Panc1 (cell line): Measurements from ENCODE around the gene MX1. TPM values are rescaled to one million over a fixed set of nuclear protein-coding genes. Genes with fewer than 3 reads are reported as not detected.

ENCODE experiments used
- ATAC-seq: fragments of 200-7000 bp; cut with Tn5 transposase; 2 replicates; pipeline ENCODE4 v1.9.1; 2020; ENCODE audit warnings: mild to moderate bottlenecking, moderate library complexity
- BruUV-seq: library from RNA; stranded (reverse); fragments of 400-500 nt; replicated peaks from 2 replicates; lab custom pipeline; 2021; lab: Mats Ljungman, UMichigan
- CTCF ChIA-PET: fragments of 300-600 bp; sonication (Branson Sonifier 250); formaldehyde crosslinking; loops from one replicate; lab custom pipeline; 2022; ENCODE audit warnings: antibody characterized with exemption; lab: Charles Lee
- POLR2A ChIA-PET: fragments of 300-600 bp; sonication (Branson Sonifier 250); formaldehyde crosslinking; loops from one replicate; lab custom pipeline; 2022; ENCODE audit warnings: antibody characterized with exemption; lab: Charles Lee
- DNase-seq: peaks from one replicate; pipeline ENCODE4 v3.0.0-alpha.2; 2010; ENCODE audit warnings: low read depth, low spot score
- H3K27ac ChIP-seq: 2 replicates; pipeline ENCODE4 v1.5.1; 2011; ENCODE audit warnings: mild to moderate bottlenecking, low read length, inconsistent platforms
- H3K27me3 ChIP-seq: fragments of 200-500 bp; sonication (Bioruptor generic); 2 replicates; pipeline ENCODE4 v1.6.0; 2014; ENCODE audit warnings: low read length, inconsistent platforms; ENCODE audit not compliant: control insufficient read depth, insufficient read depth
- H3K36me3 ChIP-seq: fragments of 200-500 bp; sonication (Bioruptor generic); 2 replicates; pipeline ENCODE4 v1.5.1; 2014; ENCODE audit warnings: inconsistent platforms, mild to moderate bottlenecking, low read length, moderate library complexity; ENCODE audit not compliant: control insufficient read depth, insufficient read depth
- H3K4me1 ChIP-seq: 2 replicates; pipeline ENCODE4 v1.5.1; 2011; ENCODE audit warnings: inconsistent platforms, mild to moderate bottlenecking, low read length, moderate library complexity; ENCODE audit not compliant: control insufficient read depth, insufficient read depth
- H3K4me3 ChIP-seq, 2 experiments: 2 replicates each; pipeline ENCODE4 v1.5.1; 2011 to 2012; ENCODE audit warnings: low read depth in 2 of 2, low read length in 2 of 2, mild to moderate bottlenecking in 2 of 2, inconsistent platforms in 1 of 2, moderate library complexity in 1 of 2
- H3K9me3 ChIP-seq: fragments of 200-500 bp; sonication (Bioruptor generic); 2 replicates; pipeline ENCODE4 v1.5.1; 2014; ENCODE audit warnings: low read depth, mild to moderate bottlenecking, inconsistent platforms, low read length, moderate library complexity; ENCODE audit not compliant: control insufficient read depth, insufficient read depth
- POLR2AphosphoS5 ChIP-seq: IDR thresholded peaks from 2 replicates; pipeline ENCODE4 v1.6.1; 2012; ENCODE audit warnings: mild to moderate bottlenecking, low read depth, low read length, moderate library complexity
- SIN3A ChIP-seq: IDR thresholded peaks from 2 replicates; pipeline ENCODE4 v1.6.1; 2012; ENCODE audit warnings: low read depth, mild to moderate bottlenecking, low read length, moderate library complexity, borderline replicate concordance; ENCODE audit not compliant: insufficient read depth
- TCF7L2 ChIP-seq: IDR thresholded peaks from 2 replicates; pipeline ENCODE4 v1.6.1; 2011; ENCODE audit warnings: mild to moderate bottlenecking, low read depth, low read length, inconsistent platforms
- in situ Hi-C: cut with HindIII; loops from 2 replicates; pipeline ENCODE4 v1.10.0; 2016; ENCODE audit warnings: low sequenced_read_pairs, low pct_unique_long_range_greater_than_20kb
- intact Hi-C: fragments of 100-400 bp; cut with micrococcal nuclease; formaldehyde crosslinking; loops from one replicate; pipeline ENCODE4 v1.10.0; 2022; ENCODE audit not compliant: unreplicated experiment
- total RNA-seq: library from RNA; stranded (reverse); gene quantifications from one replicate; pipeline ENCODE4 v1.2.1, GENCODE V29; 2021; ENCODE audit not compliant: unreplicated experiment
- TF ChIP-seq, protein P1 (sequence below): fragments of 450-650 bp; IDR thresholded peaks from 2 replicates; pipeline ENCODE4 v1.5.1; 2017; ENCODE audit warnings: mild to moderate bottlenecking
- TF ChIP-seq, protein P2 (sequence below), 2 experiments: IDR thresholded peaks; 2 replicates each; pipeline ENCODE4 v1.6.1; 2011 to 2012; ENCODE audit warnings: low read depth in 2 of 2, control low read depth in 1 of 2, low read length in 1 of 2, mild to moderate bottlenecking in 1 of 2, moderate library complexity in 1 of 2; ENCODE audit not compliant: insufficient read depth in 1 of 2

Gene MX1
- total RNA-seq, 1 experiment from 2014 or later, result 7.8 TPM

DNA sequence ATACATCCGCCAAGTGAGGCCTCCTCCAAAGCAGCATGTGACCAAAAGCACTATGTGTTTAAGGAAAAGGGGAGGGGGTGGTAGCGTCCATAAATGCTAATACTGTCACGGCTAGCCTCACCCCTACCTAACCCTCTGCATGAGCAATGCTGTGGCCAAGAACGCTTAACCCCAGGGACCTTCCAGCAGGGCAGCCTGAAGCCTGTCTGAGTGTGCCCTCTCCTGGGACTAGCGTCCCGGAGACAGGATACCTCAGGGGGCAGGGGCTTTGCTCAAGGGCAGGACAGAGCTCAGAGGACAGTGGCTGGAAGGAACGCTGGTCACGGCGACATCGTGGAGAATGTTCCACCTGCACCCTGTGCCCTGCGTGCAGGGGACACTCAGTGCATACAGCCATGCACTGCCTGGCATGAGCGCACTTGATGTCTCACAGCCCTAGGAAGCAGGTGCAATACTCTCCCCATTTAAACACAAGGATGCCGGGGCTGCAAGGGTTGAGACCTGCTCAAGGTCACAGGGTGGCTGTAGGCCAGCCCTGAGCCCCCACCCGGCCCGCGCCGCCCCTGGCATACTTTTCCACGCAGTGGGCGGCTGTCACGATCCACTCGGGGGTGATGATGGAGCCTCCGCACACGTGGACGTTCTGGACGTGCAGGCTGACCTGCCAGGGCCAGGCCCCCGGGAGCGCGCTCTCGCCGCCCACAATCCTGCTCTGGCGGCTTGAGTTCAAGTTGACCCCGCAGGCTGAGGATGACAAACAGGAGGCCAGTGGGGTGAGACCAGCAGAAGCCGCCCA, 46.9 kb downstream of the MX1 start:
- ChIA-PET CTCF (no interaction called here), POLR2A (no interaction called here)
- Histone ChIP-seq H3K36me3 (no peaks in the 10 kb centered on the region; the same call in 1 of the 2 replicates), H3K27me3 (no peaks in the 10 kb centered on the region), H3K4me1 (peaks cover 5% of the 10 kb centered on the region), H3K9me3 (no peaks in the 10 kb centered on the region), H3K27ac (no peak overlapping the region), H3K4me3 (no peak overlapping the region)
- DNase-seq (no peak), ATAC-seq (no peak)
- no TSS peak for BruUV-seq
- intact Hi-C loops, result no loop called here
- in situ Hi-C loops, result no loop called here
- TF ChIP-seq SIN3A (no peak), POLR2AphosphoS5 (no peak), TCF7L2 (no peak)
- TF ChIP-seq, protein P1, sequence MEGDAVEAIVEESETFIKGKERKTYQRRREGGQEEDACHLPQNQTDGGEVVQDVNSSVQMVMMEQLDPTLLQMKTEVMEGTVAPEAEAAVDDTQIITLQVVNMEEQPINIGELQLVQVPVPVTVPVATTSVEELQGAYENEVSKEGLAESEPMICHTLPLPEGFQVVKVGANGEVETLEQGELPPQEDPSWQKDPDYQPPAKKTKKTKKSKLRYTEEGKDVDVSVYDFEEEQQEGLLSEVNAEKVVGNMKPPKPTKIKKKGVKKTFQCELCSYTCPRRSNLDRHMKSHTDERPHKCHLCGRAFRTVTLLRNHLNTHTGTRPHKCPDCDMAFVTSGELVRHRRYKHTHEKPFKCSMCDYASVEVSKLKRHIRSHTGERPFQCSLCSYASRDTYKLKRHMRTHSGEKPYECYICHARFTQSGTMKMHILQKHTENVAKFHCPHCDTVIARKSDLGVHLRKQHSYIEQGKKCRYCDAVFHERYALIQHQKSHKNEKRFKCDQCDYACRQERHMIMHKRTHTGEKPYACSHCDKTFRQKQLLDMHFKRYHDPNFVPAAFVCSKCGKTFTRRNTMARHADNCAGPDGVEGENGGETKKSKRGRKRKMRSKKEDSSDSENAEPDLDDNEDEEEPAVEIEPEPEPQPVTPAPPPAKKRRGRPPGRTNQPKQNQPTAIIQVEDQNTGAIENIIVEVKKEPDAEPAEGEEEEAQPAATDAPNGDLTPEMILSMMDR, result no peak
- TF ChIP-seq, protein P2, sequence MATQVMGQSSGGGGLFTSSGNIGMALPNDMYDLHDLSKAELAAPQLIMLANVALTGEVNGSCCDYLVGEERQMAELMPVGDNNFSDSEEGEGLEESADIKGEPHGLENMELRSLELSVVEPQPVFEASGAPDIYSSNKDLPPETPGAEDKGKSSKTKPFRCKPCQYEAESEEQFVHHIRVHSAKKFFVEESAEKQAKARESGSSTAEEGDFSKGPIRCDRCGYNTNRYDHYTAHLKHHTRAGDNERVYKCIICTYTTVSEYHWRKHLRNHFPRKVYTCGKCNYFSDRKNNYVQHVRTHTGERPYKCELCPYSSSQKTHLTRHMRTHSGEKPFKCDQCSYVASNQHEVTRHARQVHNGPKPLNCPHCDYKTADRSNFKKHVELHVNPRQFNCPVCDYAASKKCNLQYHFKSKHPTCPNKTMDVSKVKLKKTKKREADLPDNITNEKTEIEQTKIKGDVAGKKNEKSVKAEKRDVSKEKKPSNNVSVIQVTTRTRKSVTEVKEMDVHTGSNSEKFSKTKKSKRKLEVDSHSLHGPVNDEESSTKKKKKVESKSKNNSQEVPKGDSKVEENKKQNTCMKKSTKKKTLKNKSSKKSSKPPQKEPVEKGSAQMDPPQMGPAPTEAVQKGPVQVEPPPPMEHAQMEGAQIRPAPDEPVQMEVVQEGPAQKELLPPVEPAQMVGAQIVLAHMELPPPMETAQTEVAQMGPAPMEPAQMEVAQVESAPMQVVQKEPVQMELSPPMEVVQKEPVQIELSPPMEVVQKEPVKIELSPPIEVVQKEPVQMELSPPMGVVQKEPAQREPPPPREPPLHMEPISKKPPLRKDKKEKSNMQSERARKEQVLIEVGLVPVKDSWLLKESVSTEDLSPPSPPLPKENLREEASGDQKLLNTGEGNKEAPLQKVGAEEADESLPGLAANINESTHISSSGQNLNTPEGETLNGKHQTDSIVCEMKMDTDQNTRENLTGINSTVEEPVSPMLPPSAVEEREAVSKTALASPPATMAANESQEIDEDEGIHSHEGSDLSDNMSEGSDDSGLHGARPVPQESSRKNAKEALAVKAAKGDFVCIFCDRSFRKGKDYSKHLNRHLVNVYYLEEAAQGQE (IDR thresholded peaks at IDR 0.05; ENCODE audit: insufficient read depth in 1 of 2, low read depth in 2 of 2, low read length in 1 of 2), result no peak

GRCh38 chr21:41475714-41476420, 49.8 kb downstream of the MX1 start:
- BruUV-seq, result no TSS peak
- in situ Hi-C loops (no loop called here), intact Hi-C loops (no loop called here)
- Histone ChIP-seq H3K27me3 (no peaks in the 10 kb centered on the region), H3K4me3 (no peak overlapping the region), H3K4me1 (peaks cover 17% of the 10 kb centered on the region), H3K27ac (no peak overlapping the region), H3K9me3 (no peaks in the 10 kb centered on the region), H3K36me3 (peaks cover 2% of the 10 kb centered on the region)
- TF ChIP-seq, protein P2 (IDR thresholded peaks at IDR 0.05; ENCODE audit: insufficient read depth in 1 of 2, low read depth in 2 of 2, low read length in 1 of 2), result no peak
- TF ChIP-seq, protein P1, result no peak
- TF ChIP-seq POLR2AphosphoS5, result no peak
- TF ChIP-seq TCF7L2, result no peak
- TF ChIP-seq SIN3A, result no peak
- no peak for DNase-seq
- POLR2A ChIA-PET, result no interaction called here
- ATAC-seq, result peak; percentile 54
- CTCF ChIA-PET, result no interaction called here
